Liver (tissue), 9 donors: ENCODE data around the gene LARGE1. TPM values are rescaled to one million over a fixed set of nuclear protein-coding genes. Genes with fewer than 3 reads are reported as not detected.

Experiments used
- DNase-seq: peaks from one replicate; pipeline ENCODE4 v3.0.0-alpha.2; 2017; ENCODE audit warnings: low spot score
- H3K27ac ChIP-seq, 2 donors: one replicate each; pipeline ENCODE4 v1.7.0; 2013; ENCODE audit warnings: inconsistent platforms in 2 of 2, low read length in 2 of 2, control low read depth in 1 of 2, low read depth in 1 of 2, mild to moderate bottlenecking in 1 of 2
- H3K27me3 ChIP-seq, 4 donors: one replicate each; pipeline versions ENCODE4 v1.6.1 to v1.7.0; 2013; ENCODE audit warnings: low read length in 3 of 4, inconsistent platforms in 1 of 4, mild to moderate bottlenecking in 1 of 4, moderate library complexity in 1 of 4; ENCODE audit not compliant: control insufficient read depth in 4 of 4, insufficient read depth in 4 of 4
- H3K36me3 ChIP-seq, 4 donors: one replicate each; pipeline versions ENCODE4 v1.6.1 to v1.7.0; 2013; ENCODE audit warnings: low read length in 3 of 4, mild to moderate bottlenecking in 3 of 4, low read depth in 1 of 4, moderate library complexity in 1 of 4; ENCODE audit not compliant: control insufficient read depth in 4 of 4, insufficient read depth in 3 of 4
- H3K4me1 ChIP-seq, 4 donors: one replicate each; pipeline versions ENCODE4 v1.6.1 to v1.7.0; 2013; ENCODE audit warnings: low read length in 3 of 4, mild to moderate bottlenecking in 3 of 4, moderate library complexity in 1 of 4; ENCODE audit not compliant: control insufficient read depth in 4 of 4, insufficient read depth in 4 of 4
- H3K4me3 ChIP-seq, 3 donors: one replicate each; pipeline versions ENCODE4 v1.6.1 to v1.7.0; 2013; ENCODE audit warnings: low read length in 3 of 3, control low read depth in 1 of 3, low read depth in 1 of 3, mild to moderate bottlenecking in 1 of 3
- H3K9ac ChIP-seq, 2 donors: one replicate each; pipeline ENCODE4 v1.7.0; 2013; ENCODE audit warnings: low read length in 2 of 2, mild to moderate bottlenecking in 2 of 2, moderate library complexity in 2 of 2, control low read depth in 1 of 2, low read depth in 1 of 2
- H3K9me3 ChIP-seq, 4 donors: one replicate each; pipeline versions ENCODE4 v1.6.1 to v1.7.0; 2013; ENCODE audit warnings: low read length in 3 of 4; ENCODE audit not compliant: control insufficient read depth in 4 of 4
- EGR1 ChIP-seq, 2 donors: IDR thresholded peaks; 2 replicates each; pipeline ENCODE4 v1.6.1; 2016 to 2018; ENCODE audit warnings: antibody characterized with exemption in 2 of 2, low read depth in 2 of 2
- FOXA1 ChIP-seq: IDR thresholded peaks from 2 replicates; pipeline ENCODE4 v1.6.1; 2016; ENCODE audit warnings: antibody characterized with exemption
- FOXA2 ChIP-seq: IDR thresholded peaks from 2 replicates; pipeline ENCODE4 v1.6.1; 2016; ENCODE audit warnings: antibody characterized with exemption
- TAF1 ChIP-seq: conservative IDR thresholded peaks from 2 replicates; pipeline ENCODE4 v1.6.1; 2016; ENCODE audit warnings: antibody characterized with exemption, mild to moderate bottlenecking
- YY1 ChIP-seq: IDR thresholded peaks from 2 replicates; pipeline ENCODE4 v1.6.1; 2016; ENCODE audit warnings: antibody characterized with exemption, mild to moderate bottlenecking
- WGBS: extraction: QIAGEN DNeasy Blood & Tissue Kit; methylation state at CpG from one replicate; pipeline ENCODE4 v1.1.7; 2013; 5-methylcytosine and 5-hydroxymethylcytosine counted together
- polyA plus RNA-seq, 2 donors: library from polyadenylated mRNA; stranded (reverse) in 1 of 2; unstranded in 1 of 2; fragments of 200-250 nt in 1 of 2; fragments of >200 nt in 1 of 2; fragmentation: Nextera tagmentation in 1 of 2; extraction: Ambion mirVana in 1 of 2; gene quantifications; one replicate each; pipeline versions ENCODE4 v1.2.1 to v1.2.3, GENCODE V29; 2013 to 2015
- total RNA-seq, 2 donors: library from RNA; depleted of rRNA; stranded (reverse); fragments of >200 nt; gene quantifications; one replicate each; pipeline ENCODE4 v1.2.3, GENCODE V29; 2014
- TF ChIP-seq, protein P1 (sequence below): IDR thresholded peaks from 2 replicates; pipeline ENCODE4 v1.6.1; 2016; ENCODE audit warnings: antibody characterized with exemption, mild to moderate bottlenecking
- TF ChIP-seq, protein P2 (sequence below): IDR thresholded peaks from 2 replicates; pipeline ENCODE4 v1.6.1; 2016; ENCODE audit warnings: antibody characterized with exemption
- TF ChIP-seq, protein P3 (sequence below): fragments of 150-350 bp; IDR thresholded peaks from 2 replicates; pipeline ENCODE4 v1.5.1; 2017; ENCODE audit warnings: improper control_type of control experiment, low read depth, low read length; ENCODE audit not compliant: missing input control
- TF ChIP-seq, protein P4 (sequence below): IDR thresholded peaks from 2 replicates; pipeline ENCODE4 v1.6.1; 2016; ENCODE audit warnings: antibody characterized with exemption
- donor health status: healthy.
- donor health status: healthy.
- donor health status: healthy.
- donor health status: healthy.
- donor health status: healthy.

LARGE1 gene
- total and polyA plus RNA-seq, 4 donors, result 2.3 to 14.1 (median 5.7) TPM

DNA sequence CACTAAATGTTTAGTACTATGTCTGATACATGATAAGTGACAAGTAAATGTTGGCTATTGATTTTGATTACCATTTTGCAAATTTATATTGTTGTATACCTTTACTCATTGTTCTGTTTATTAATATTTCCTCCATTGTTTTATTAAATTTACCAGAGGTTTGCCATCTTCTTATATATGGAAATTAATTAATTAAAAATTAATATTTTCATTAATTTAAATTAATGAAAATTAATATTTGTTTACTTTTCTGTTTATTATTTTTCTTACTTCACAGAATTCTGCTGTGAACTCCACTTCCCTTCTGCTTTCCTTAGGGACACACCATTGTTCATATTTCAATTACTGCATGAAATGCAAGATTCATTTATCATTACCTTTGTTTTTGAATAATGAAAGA, 331.0 kb downstream of the LARGE1 start (continued):
- TF ChIP-seq, protein P1, sequence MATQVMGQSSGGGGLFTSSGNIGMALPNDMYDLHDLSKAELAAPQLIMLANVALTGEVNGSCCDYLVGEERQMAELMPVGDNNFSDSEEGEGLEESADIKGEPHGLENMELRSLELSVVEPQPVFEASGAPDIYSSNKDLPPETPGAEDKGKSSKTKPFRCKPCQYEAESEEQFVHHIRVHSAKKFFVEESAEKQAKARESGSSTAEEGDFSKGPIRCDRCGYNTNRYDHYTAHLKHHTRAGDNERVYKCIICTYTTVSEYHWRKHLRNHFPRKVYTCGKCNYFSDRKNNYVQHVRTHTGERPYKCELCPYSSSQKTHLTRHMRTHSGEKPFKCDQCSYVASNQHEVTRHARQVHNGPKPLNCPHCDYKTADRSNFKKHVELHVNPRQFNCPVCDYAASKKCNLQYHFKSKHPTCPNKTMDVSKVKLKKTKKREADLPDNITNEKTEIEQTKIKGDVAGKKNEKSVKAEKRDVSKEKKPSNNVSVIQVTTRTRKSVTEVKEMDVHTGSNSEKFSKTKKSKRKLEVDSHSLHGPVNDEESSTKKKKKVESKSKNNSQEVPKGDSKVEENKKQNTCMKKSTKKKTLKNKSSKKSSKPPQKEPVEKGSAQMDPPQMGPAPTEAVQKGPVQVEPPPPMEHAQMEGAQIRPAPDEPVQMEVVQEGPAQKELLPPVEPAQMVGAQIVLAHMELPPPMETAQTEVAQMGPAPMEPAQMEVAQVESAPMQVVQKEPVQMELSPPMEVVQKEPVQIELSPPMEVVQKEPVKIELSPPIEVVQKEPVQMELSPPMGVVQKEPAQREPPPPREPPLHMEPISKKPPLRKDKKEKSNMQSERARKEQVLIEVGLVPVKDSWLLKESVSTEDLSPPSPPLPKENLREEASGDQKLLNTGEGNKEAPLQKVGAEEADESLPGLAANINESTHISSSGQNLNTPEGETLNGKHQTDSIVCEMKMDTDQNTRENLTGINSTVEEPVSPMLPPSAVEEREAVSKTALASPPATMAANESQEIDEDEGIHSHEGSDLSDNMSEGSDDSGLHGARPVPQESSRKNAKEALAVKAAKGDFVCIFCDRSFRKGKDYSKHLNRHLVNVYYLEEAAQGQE, result no peak

DNA sequence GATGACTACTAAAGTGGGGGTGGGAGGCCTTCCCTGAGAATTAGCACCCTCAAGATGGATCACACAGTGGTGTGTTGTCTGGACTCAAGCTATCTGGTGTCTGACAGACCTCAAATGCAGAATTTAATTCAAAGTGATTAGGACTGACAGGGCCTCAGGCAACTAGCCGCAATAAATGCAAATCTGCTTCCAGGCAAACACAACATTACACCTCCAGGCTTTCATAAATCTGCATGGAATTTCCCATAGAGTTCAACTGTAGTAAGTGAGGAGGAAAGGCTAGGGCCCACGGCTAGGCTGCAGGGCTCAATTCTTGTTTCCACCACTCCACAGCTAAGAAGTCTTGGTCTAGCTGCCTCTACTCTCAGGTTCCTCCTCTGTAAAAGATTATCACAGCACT, 331.4 kb downstream of the LARGE1 start:
- Histone ChIP-seq H3K9ac (no peak overlapping the region), H3K36me3 (no peaks in the 10 kb centered on the region), H3K4me1 (no peaks in the 10 kb centered on the region), H3K9me3 (no peaks in the 10 kb centered on the region), H3K27ac (no peak overlapping the region), H3K27me3 (no peaks in the 10 kb centered on the region), H3K4me3 (no peak overlapping the region)
- no peak for TF ChIP-seq YY1
- TF ChIP-seq, protein P2, sequence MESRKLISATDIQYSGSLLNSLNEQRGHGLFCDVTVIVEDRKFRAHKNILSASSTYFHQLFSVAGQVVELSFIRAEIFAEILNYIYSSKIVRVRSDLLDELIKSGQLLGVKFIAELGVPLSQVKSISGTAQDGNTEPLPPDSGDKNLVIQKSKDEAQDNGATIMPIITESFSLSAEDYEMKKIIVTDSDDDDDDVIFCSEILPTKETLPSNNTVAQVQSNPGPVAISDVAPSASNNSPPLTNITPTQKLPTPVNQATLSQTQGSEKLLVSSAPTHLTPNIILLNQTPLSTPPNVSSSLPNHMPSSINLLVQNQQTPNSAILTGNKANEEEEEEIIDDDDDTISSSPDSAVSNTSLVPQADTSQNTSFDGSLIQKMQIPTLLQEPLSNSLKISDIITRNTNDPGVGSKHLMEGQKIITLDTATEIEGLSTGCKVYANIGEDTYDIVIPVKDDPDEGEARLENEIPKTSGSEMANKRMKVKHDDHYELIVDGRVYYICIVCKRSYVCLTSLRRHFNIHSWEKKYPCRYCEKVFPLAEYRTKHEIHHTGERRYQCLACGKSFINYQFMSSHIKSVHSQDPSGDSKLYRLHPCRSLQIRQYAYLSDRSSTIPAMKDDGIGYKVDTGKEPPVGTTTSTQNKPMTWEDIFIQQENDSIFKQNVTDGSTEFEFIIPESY, result no peak
- TF ChIP-seq EGR1 (IDR thresholded peaks at IDR 0.05; ENCODE audit: low read depth in 2 of 2), result no peak
- TF ChIP-seq FOXA1, result no peak
- TF ChIP-seq TAF1, result no peak
- TF ChIP-seq, protein P3, sequence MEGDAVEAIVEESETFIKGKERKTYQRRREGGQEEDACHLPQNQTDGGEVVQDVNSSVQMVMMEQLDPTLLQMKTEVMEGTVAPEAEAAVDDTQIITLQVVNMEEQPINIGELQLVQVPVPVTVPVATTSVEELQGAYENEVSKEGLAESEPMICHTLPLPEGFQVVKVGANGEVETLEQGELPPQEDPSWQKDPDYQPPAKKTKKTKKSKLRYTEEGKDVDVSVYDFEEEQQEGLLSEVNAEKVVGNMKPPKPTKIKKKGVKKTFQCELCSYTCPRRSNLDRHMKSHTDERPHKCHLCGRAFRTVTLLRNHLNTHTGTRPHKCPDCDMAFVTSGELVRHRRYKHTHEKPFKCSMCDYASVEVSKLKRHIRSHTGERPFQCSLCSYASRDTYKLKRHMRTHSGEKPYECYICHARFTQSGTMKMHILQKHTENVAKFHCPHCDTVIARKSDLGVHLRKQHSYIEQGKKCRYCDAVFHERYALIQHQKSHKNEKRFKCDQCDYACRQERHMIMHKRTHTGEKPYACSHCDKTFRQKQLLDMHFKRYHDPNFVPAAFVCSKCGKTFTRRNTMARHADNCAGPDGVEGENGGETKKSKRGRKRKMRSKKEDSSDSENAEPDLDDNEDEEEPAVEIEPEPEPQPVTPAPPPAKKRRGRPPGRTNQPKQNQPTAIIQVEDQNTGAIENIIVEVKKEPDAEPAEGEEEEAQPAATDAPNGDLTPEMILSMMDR, result no peak
- TF ChIP-seq, protein P1, result no peak
- DNase-seq, result no peak
- 94% methylated on average over 2 of the region's 2 CpGs for WGBS

DNA sequence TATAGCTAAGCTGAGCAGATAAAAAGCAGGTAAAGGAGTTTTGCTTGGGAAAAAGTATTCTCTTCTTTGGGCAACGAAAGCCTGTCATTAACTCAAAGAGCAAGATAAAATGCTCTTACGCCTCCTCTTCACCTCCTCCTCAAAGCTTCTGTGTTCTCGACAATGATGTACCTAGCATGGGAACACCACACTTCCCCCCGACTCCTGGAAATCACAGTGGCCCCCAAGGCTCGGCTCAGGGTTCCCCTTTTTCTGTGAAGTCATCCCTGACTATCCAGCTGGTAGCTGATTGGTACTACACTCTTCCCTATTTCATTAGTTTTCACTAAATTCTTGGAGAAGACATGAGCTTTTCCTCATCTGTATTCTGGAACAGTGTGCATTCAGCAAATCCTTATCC, 336.1 kb downstream of the LARGE1 start:
- Histone ChIP-seq H3K9ac (no peak overlapping the region), H3K4me1 (peaks cover 0 to 4% (median under 1%) of the 10 kb centered on the region in 4 donors), H3K4me3 (no peak overlapping the region), H3K27me3 (no peaks in the 10 kb centered on the region), H3K36me3 (no peaks in the 10 kb centered on the region), H3K27ac (no peak overlapping the region), H3K9me3 (no peaks in the 10 kb centered on the region)
- 90% methylated on average over 5 of the region's 5 CpGs for WGBS
- DNase-seq, result no peak
- TF ChIP-seq, protein P4, sequence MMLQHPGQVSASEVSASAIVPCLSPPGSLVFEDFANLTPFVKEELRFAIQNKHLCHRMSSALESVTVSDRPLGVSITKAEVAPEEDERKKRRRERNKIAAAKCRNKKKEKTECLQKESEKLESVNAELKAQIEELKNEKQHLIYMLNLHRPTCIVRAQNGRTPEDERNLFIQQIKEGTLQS, result no peak
- no peak for TF ChIP-seq FOXA2
- TF ChIP-seq, protein P2, result no peak
- TF ChIP-seq, protein P3, result no peak
